ENCODE data around the gene NT5C2. TPM values are rescaled to one million over a fixed set of nuclear protein-coding genes. Genes with fewer than 3 reads are reported as not detected.
"Not testable (repeated sequence)": the region's sequence is repeated elsewhere in the genome, so short reads cannot be mapped to it uniquely, and the experiment has no call there.

Gene NT5C2
- total RNA-seq = 82.9 TPM

GRCh38 chr10:103193107-103193819, at the start of gene NT5C2:
NT5C2 (minus strand) TSS chr10:103193272; CDS start chr10:103174958, 18,314 bp downstream.
- peak in 2 of 3 donors; percentile 75 to 82 for DNase-seq (ENCODE audit: low read depth in 2 of 3, low spot score in 2 of 3)

GRCh38 chr10:103241262-103242011, 48.4 kb upstream of the NT5C2 start:
- DNase-seq (ENCODE audit: low read depth in 2 of 3, low spot score in 2 of 3) = peak in 2 of 3 donors; percentile 68 to 75

- no peak for DNase-seq (ENCODE audit: low read depth in 2 of 3, low spot score in 2 of 3)
Measured at GRCh38 chr10:103238506-103239252, 45.6 kb upstream of the NT5C2 start.

GRCh38 chr10:103235775-103236174, 42.7 kb upstream of the NT5C2 start:
- DNase-seq (ENCODE audit: low read depth in 2 of 3, low spot score in 2 of 3) = no peak

GRCh38 chr10:103232772-103233488, 39.9 kb upstream of the NT5C2 start:
- no peak for DNase-seq (ENCODE audit: low read depth in 2 of 3, low spot score in 2 of 3)

GRCh38 chr10:103232131-103232673, 39.1 kb upstream of the NT5C2 start:
- no peak for DNase-seq (ENCODE audit: low read depth in 2 of 3, low spot score in 2 of 3)

- DNase-seq (ENCODE audit: low read depth in 2 of 3, low spot score in 2 of 3) = no peak
Measured at GRCh38 chr10:103231047-103231551, 38.0 kb upstream of the NT5C2 start.

- no peak for DNase-seq (ENCODE audit: low read depth in 2 of 3, low spot score in 2 of 3)
Measured at GRCh38 chr10:103227416-103227815, 34.3 kb upstream of the NT5C2 start.

GRCh38 chr10:103225939-103226338, 32.9 kb upstream of the NT5C2 start:
- no peak for DNase-seq (ENCODE audit: low read depth in 2 of 3, low spot score in 2 of 3)

GRCh38 chr10:103224721-103225120, 31.6 kb upstream of the NT5C2 start:
- DNase-seq (ENCODE audit: low read depth in 2 of 3, low spot score in 2 of 3) = not testable (repeated sequence)

- no peak for DNase-seq (ENCODE audit: low read depth in 2 of 3, low spot score in 2 of 3)
Measured at GRCh38 chr10:103224133-103224532, 31.1 kb upstream of the NT5C2 start.

- DNase-seq (ENCODE audit: low read depth in 2 of 3, low spot score in 2 of 3) = not testable (repeated sequence)
Measured at GRCh38 chr10:103216362-103216761, 23.3 kb upstream of the NT5C2 start.

GRCh38 chr10:103215601-103216000, 22.5 kb upstream of the NT5C2 start:
- no peak for DNase-seq (ENCODE audit: low read depth in 2 of 3, low spot score in 2 of 3)

- DNase-seq (ENCODE audit: low read depth in 2 of 3, low spot score in 2 of 3) = not testable (repeated sequence)
Measured at GRCh38 chr10:103210262-103210661, 17.2 kb upstream of the NT5C2 start.

- DNase-seq (ENCODE audit: low read depth in 2 of 3, low spot score in 2 of 3) = not testable (repeated sequence)
Measured at GRCh38 chr10:103207643-103208042, 14.6 kb upstream of the NT5C2 start.

GRCh38 chr10:103207141-103207540, 14.1 kb upstream of the NT5C2 start:
- no peak for DNase-seq (ENCODE audit: low read depth in 2 of 3, low spot score in 2 of 3)

GRCh38 chr10:103206715-103207114, 13.6 kb upstream of the NT5C2 start:
- not testable (repeated sequence) for DNase-seq (ENCODE audit: low read depth in 2 of 3, low spot score in 2 of 3)

GRCh38 chr10:103205401-103205800, 12.3 kb upstream of the NT5C2 start:
- not testable (repeated sequence) for DNase-seq (ENCODE audit: low read depth in 2 of 3, low spot score in 2 of 3)

- DNase-seq (ENCODE audit: low read depth in 2 of 3, low spot score in 2 of 3) = no peak
Measured at GRCh38 chr10:103204353-103205255, 11.5 kb upstream of the NT5C2 start.

Measured in hematopoietic multipotent progenitor cell (in vitro differentiated cells).